T-helper 9 cell (primary cell): Measurements from ENCODE around the gene THAP7.

Source experiments
- DNase-seq: peaks from one replicate; pipeline ENCODE4 v3.0.0-alpha.2; 2020

The THAP7 gene

GRCh38 chr22:21030621-21031544 is 29.0 kb upstream of the THAP7 start:
- DNase-seq, result no peak

- DNase-seq, result no peak
These were observed 28.1 kb upstream of the THAP7 start for GRCh38 chr22:21030032-21030431.

- DNase-seq, result no peak
These were observed 27.6 kb upstream of the THAP7 start for GRCh38 chr22:21029486-21030025.

- DNase-seq, result no peak
These were observed 26.6 kb upstream of the THAP7 start for GRCh38 chr22:21028277-21029251.

GRCh38 chr22:21026783-21027692 is 25.1 kb upstream of the THAP7 start:
- no peak for DNase-seq

GRCh38 chr22:21025763-21026755 is 24.1 kb upstream of the THAP7 start:
- DNase-seq, result no peak

- no peak for DNase-seq
These were observed 23.3 kb upstream of the THAP7 start for GRCh38 chr22:21025266-21025665.

GRCh38 chr22:21022955-21023614 is 21.2 kb upstream of the THAP7 start:
- no peak for DNase-seq

GRCh38 chr22:21022507-21022906 is 20.6 kb upstream of the THAP7 start:
- DNase-seq, result no peak

- no peak for DNase-seq
These were observed 19.0 kb upstream of the THAP7 start for GRCh38 chr22:21020802-21021429.

- no peak for DNase-seq
These were observed 16.4 kb upstream of the THAP7 start for GRCh38 chr22:21018314-21018713.

GRCh38 chr22:21016644-21017420 is 14.9 kb upstream of the THAP7 start:
- no peak for DNase-seq

- no peak for DNase-seq
These were observed 13.6 kb upstream of the THAP7 start for GRCh38 chr22:21015466-21016006.

GRCh38 chr22:21014726-21015465 is 13.0 kb upstream of the THAP7 start, which contains the start of gene P2RX6:
Gene P2RX6 (plus strand): TSS chr22:21015165. CDS start chr22:21015175, 10 bp downstream.
- no peak for DNase-seq

GRCh38 chr22:21014202-21014725 is 12.3 kb upstream of the THAP7 start:
- DNase-seq, result peak; percentile 76

GRCh38 chr22:21013657-21014201 is 11.8 kb upstream of the THAP7 start:
- no peak for DNase-seq
